Gastrocnemius medialis (tissue), 4 donors: ENCODE results near the gene EXOC7. TPM values are rescaled to one million over a fixed set of nuclear protein-coding genes. Genes with fewer than 3 reads are reported as not detected.
"Not testable (repeated sequence)": the region's sequence is repeated elsewhere in the genome, so short reads cannot be mapped to it uniquely, and the experiment has no call there.

Experiments used
- ATAC-seq, 2 donors: fragments of 150-250 bp; one replicate each; pipeline ENCODE4 v1.9.1; 2016
- DNase-seq, 2 donors: peaks; one replicate each; pipeline ENCODE4 v3.0.0-alpha.2; 2019
- H3K27ac ChIP-seq, 4 donors: fragments of 200-600 bp; sonication (generic); 1 replicate in 1 of 4; 2 replicates in 3 of 4; pipeline ENCODE4 v1.5.1; 2016 to 2018; ENCODE audit warnings: mild to moderate bottlenecking in 2 of 4, moderate library complexity in 1 of 4
- H3K27me3 ChIP-seq, 3 donors: fragments of 200-600 bp; sonication (generic) in 2 of 3; 1 replicate in 1 of 3; 2 replicates in 2 of 3; pipeline versions ENCODE4 v1.5.1 to v1.6.0; 2016 to 2019; ENCODE audit warnings: mild to moderate bottlenecking in 1 of 3, moderate library complexity in 1 of 3
- H3K36me3 ChIP-seq, 2 donors: fragments of 200-600 bp; sonication (generic) in 1 of 2; one replicate each; pipeline ENCODE4 v1.5.1; 2017 to 2018
- H3K4me1 ChIP-seq, 2 donors: fragments of 200-600 bp; sonication (generic) in 1 of 2; one replicate each; pipeline ENCODE4 v1.5.1; 2016 to 2017; ENCODE audit warnings: mild to moderate bottlenecking in 2 of 2
- H3K4me3 ChIP-seq, 4 donors: fragments of 200-600 bp; sonication (generic) in 3 of 4; 1 replicate in 1 of 4; 2 replicates in 3 of 4; pipeline ENCODE4 v1.5.1; 2016 to 2019; ENCODE audit warnings: mild to moderate bottlenecking in 2 of 4
- H3K9me3 ChIP-seq, 3 donors: fragments of 200-600 bp; sonication (generic) in 2 of 3; 1 replicate in 1 of 3; 2 replicates in 2 of 3; pipeline ENCODE4 v1.5.1; 2016 to 2019
- POLR2A ChIP-seq, 2 donors: fragments of 450-650 bp; IDR thresholded peaks; one replicate each; pipeline ENCODE4 v1.6.1; 2017; ENCODE audit warnings: antibody characterized with exemption in 2 of 2, mild to moderate bottlenecking in 2 of 2, moderate library complexity in 2 of 2
- in situ Hi-C, 4 donors: fragments of 200-750 bp; cut with MboI; loops; one replicate each; pipeline versions ENCODE4 v1.15.0 to v1.8.0; 2017; ENCODE audit warnings: low sequenced_read_pairs in 4 of 4
- intact Hi-C: fragments of 100-400 bp; cut with DNase I; formaldehyde crosslinking; loops from one replicate; pipeline ENCODE4 v1.15.1; 2023; ENCODE audit warnings: low total_unique reads
- total RNA-seq, 4 donors: library from RNA; depleted of rRNA; stranded (reverse); fragments of >200 nt; gene quantifications; one replicate each; pipeline versions ENCODE4 v1.1.0 to v1.2.3, GENCODE V29; 2016
- TF ChIP-seq, protein P1 (sequence below), 5 experiments: fragments of 450-650 bp in 3 of 5; fragments of 200-600 bp in 2 of 5; sonication (generic) in 2 of 5; IDR thresholded peaks in 4 of 5; conservative IDR thresholded peaks in 1 of 5; 1 replicate in 4 of 5; 2 replicates in 1 of 5; pipeline ENCODE4 v1.5.1; 2016 to 2019; ENCODE audit warnings: antibody characterized with exemption in 5 of 5, mild to moderate bottlenecking in 3 of 5, moderate library complexity in 3 of 5

EXOC7 gene
- total RNA-seq, 4 donors from 2014 or later, result 49.5 to 70.7 (median 53.9) TPM

DNA sequence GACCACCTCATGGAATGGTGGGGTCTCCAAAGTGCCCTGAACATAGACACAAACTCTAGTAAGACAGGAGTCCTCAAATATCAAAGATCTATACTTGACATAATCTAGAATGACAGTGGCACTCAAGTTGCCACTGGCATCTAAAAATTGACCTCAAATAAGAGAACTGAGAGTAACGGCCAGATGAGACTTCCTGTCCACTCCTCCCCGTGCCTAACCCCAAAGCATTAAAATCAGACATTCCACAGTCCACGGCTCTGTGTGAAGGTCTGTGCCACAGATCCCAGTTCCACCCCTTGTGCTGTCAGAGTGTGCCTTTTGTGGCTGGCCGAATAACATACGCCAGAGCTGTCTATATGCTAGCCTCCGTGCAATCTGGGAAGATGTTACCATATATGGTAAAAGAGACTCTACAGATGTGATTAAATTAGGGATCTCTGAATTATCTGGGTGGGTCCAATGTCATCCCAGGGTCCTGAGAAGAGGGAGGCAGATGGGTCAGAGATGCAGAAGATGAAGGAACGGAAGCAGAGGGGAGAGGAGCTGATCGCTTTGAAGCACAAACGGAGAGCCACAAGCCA, 55.5 kb downstream of the EXOC7 start:
- Histone ChIP-seq H3K27ac (no peak overlapping the region), H3K36me3 (peaks cover 3 to 82% of the 10 kb centered on the region in 2 donors), H3K4me3 (no peak overlapping the region), H3K4me1 (peaks cover 0 to 5% of the 10 kb centered on the region in 2 donors), H3K27me3 (no peaks in the 10 kb centered on the region), H3K9me3 (no peaks in the 10 kb centered on the region)
- DNase-seq (no peak), ATAC-seq (no peak)
- in situ Hi-C loops (no loop called here), intact Hi-C loops (no loop called here)
- TF ChIP-seq POLR2A (IDR thresholded peaks at IDR 0.05), result no peak
- TF ChIP-seq, protein P1, sequence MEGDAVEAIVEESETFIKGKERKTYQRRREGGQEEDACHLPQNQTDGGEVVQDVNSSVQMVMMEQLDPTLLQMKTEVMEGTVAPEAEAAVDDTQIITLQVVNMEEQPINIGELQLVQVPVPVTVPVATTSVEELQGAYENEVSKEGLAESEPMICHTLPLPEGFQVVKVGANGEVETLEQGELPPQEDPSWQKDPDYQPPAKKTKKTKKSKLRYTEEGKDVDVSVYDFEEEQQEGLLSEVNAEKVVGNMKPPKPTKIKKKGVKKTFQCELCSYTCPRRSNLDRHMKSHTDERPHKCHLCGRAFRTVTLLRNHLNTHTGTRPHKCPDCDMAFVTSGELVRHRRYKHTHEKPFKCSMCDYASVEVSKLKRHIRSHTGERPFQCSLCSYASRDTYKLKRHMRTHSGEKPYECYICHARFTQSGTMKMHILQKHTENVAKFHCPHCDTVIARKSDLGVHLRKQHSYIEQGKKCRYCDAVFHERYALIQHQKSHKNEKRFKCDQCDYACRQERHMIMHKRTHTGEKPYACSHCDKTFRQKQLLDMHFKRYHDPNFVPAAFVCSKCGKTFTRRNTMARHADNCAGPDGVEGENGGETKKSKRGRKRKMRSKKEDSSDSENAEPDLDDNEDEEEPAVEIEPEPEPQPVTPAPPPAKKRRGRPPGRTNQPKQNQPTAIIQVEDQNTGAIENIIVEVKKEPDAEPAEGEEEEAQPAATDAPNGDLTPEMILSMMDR (IDR thresholded peaks at IDR 0.05 in 4 of 5, conservative IDR thresholded peaks at IDR 0.05 in 1 of 5), result no peak

DNA sequence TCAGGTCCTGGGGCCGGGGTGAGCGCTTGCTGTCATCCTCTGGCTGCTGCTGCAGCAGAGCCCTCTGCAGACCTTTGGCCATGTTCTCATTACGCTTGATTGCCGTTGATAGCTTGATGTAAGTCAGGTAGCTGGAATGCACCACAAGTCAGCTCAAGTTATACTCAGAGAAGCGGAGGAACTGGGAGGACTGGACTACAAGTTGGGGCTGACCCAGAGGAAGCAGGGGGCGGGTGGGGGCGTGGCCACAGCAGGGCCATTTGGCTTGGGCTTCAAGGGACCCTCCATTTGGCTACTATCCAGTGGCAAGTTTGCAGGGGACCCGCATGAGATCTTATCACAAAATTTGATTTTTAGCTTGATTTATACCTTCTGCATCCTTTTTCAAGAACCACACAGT, 57.5 kb downstream of the EXOC7 start:
- Histone ChIP-seq H3K4me1 (peaks cover 0 to 4% of the 10 kb centered on the region in 2 donors), H3K27ac (no peak overlapping the region), H3K4me3 (no peak overlapping the region), H3K9me3 (no peaks in the 10 kb centered on the region), H3K36me3 (peaks cover 3 to 98% of the 10 kb centered on the region in 2 donors), H3K27me3 (no peaks in the 10 kb centered on the region)
- DNase-seq, result no peak
- ATAC-seq, result no peak
- TF ChIP-seq, protein P1 (IDR thresholded peaks at IDR 0.05 in 4 of 5, conservative IDR thresholded peaks at IDR 0.05 in 1 of 5), result no peak
- TF ChIP-seq POLR2A (IDR thresholded peaks at IDR 0.05), result no peak
- intact Hi-C loops, result no loop called here
- in situ Hi-C loops, result no loop called here

DNA sequence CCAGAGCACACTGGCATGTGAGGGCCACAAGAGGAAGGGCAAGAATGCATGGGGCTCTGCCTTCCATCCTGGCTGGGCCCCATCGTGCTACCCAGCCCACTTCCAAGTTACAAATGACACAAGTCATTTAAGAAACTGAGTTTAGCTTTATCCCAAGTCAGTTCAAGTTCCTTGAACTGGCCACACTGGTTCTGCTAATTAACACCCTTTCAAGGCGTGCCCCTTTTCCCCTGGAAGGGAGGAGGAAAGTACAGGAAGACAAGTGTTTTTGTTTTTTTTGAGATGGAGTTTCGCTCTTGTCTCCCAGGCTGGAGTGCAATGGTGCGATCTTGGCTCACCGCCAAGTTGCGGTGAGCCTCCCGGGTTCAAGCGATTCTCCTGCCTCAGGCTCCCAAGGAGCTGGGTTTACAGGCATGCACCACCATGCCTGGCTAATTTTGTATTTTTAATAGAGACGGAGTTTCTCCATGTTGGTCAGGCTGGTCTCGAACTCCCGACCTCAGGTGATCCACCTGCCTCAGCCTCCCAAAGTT, 59.0 kb downstream of the EXOC7 start:
- H3K4me1 ChIP-seq, H3K9me3 ChIP-seq, H3K27me3 ChIP-seq, H3K27ac ChIP-seq, ATAC-seq, in situ Hi-C loops, DNase-seq, intact Hi-C loops, H3K4me3 ChIP-seq: not testable (repeated sequence)
- H3K36me3 ChIP-seq, result peaks cover 6 to 100% of the 10 kb centered on the region in 2 donors

DNA sequence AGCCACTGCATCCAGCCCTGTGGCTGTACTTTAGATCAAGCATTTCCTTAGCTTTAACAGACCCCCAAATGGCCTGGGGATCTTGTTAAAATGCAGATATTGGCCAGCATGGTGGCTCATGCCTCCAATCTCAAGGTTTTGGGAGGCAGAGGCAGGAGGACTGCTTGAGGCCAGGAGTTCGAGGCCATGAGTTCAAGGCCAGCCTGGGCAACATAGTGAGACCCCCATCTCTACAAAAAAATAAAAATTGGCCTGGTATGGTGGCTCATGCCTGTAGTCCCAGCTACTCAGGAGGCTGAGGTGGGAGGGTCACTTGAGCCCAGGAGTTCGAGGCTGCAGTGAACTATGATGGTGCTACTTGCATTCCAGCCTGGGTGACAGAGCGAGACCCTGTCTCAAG, 60.7 kb downstream of the EXOC7 start:
- H3K27me3 ChIP-seq, H3K4me3 ChIP-seq, intact Hi-C loops, DNase-seq, in situ Hi-C loops, ATAC-seq, H3K4me1 ChIP-seq, H3K9me3 ChIP-seq, H3K27ac ChIP-seq: not testable (repeated sequence)
- H3K36me3 ChIP-seq, result peaks cover 6 to 100% of the 10 kb centered on the region in 2 donors

DNA sequence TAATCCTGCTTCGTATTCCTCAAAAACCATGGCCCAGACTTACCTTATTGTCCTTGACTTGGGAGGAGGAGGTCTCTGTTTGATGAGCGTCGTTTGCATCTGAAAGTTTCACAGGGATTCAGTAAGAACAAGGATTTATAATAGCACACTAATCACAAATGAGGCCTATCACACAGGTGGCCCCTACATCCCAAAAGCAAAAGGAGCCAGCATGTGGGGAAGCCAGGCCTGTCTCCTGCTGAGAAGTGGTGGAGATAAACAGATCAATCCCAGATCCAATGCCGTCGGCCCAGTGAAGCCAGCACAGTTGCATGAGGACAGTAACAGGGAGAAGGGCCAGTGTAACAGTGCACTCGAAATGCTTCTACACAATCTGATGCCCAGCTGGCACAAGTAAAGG, 63.2 kb downstream of the EXOC7 start:
- ATAC-seq (no peak), DNase-seq (no peak)
- Histone ChIP-seq H3K27ac (no peak overlapping the region), H3K36me3 (peaks cover 6 to 77% of the 10 kb centered on the region in 2 donors), H3K4me1 (no peaks in the 10 kb centered on the region), H3K27me3 (no peaks in the 10 kb centered on the region), H3K4me3 (no peak overlapping the region), H3K9me3 (no peaks in the 10 kb centered on the region)
- intact Hi-C loops (no loop called here), in situ Hi-C loops (no loop called here)
- no peak for TF ChIP-seq POLR2A (IDR thresholded peaks at IDR 0.05)
- TF ChIP-seq, protein P1 (IDR thresholded peaks at IDR 0.05 in 4 of 5, conservative IDR thresholded peaks at IDR 0.05 in 1 of 5), result no peak

DNA sequence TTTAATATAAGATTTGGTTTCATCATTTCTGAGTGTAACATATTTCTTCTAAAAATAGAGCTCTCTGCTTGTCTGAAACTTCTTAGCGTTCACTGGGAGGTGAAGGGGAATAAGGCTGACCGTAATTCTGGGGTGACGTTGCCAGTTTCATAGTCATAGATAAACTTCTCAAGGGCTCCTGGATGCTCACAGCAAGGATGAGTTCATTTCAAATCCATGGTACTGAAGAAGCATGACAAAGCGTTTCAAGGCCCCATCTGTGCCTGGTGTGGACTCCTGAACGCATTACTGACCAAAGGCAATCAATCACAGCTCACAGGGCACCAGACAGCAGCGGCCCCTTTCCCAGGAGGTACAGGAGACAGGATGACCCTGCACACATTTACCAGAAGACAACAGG, 64.5 kb downstream of the EXOC7 start:
- TF ChIP-seq, protein P1 (IDR thresholded peaks at IDR 0.05 in 4 of 5, conservative IDR thresholded peaks at IDR 0.05 in 1 of 5), result no peak
- no peak for TF ChIP-seq POLR2A (IDR thresholded peaks at IDR 0.05)
- no peak for DNase-seq
- peaks cover 4 to 65% of the 10 kb centered on the region in 2 donors for H3K36me3 ChIP-seq
- intact Hi-C loops (no loop called here), in situ Hi-C loops (no loop called here)
- H3K27ac ChIP-seq, result no peak overlapping the region
- no peak overlapping the region for H3K4me3 ChIP-seq
- H3K4me1 ChIP-seq, result no peaks in the 10 kb centered on the region
- ATAC-seq, result no peak
- no peaks in the 10 kb centered on the region for H3K27me3 ChIP-seq
- no peaks in the 10 kb centered on the region for H3K9me3 ChIP-seq
